Measurements from ENCODE around the gene PRX. TPM values are rescaled to one million over a fixed set of nuclear protein-coding genes. Genes with fewer than 3 reads are reported as not detected.
A peak's percentile ranks its signal among the peaks of the same experiment; 100 is the strongest.
"Not testable (repeated sequence)": the region's sequence is repeated elsewhere in the genome, so short reads cannot be mapped to it uniquely, and the experiment has no call there.

Gene PRX
- total RNA-seq, result 1 to 10 TPM; 1.4 to 1.6 TPM
- 0.29 TPM for polyA plus RNA-seq

- Histone ChIP-seq H3K4me1 (ENCODE audit: insufficient read depth, low read length) (no peaks in the 10 kb centered on the region), H3K4me3 (ENCODE audit: low read length) (no peak within 1 kb of the TSS), H3K27ac (ENCODE audit: low read depth, low read length) (no peak within 1 kb of the TSS), H3K9me3 (ENCODE audit: low read length) (no peaks in the 10 kb centered on the region), H3K27me3 (ENCODE audit: insufficient read depth, low read length, poor library complexity, severe bottlenecking) (no peaks in the 10 kb centered on the region), H3K36me3 (ENCODE audit: insufficient read depth, low read length) (no peaks in the 10 kb centered on the region)
- H3K27ac Mint-ChIP-seq, result peak within 1 kb of the TSS in 1 of 8 donors; percentile 29
- ChIA-PET POLR2A (no interaction called here), CTCF (interaction anchor here (1.2 to 1.3 kb wide), 2 partner anchors 11 to 52 kb away, joined by 3 read pairs; partner anchors contain the start of gene BLVRB)
- no peak for DNase-seq
- peaks cover 8 to 10% (median 9%) of the 10 kb centered on the region in 3 donors for H3K4me1 Mint-ChIP-seq
- H3K4me3 Mint-ChIP-seq, result peak within 1 kb of the TSS in 2 of 7 donors; percentile 47 to 48
- no peaks in the 10 kb centered on the region for H3K36me3 Mint-ChIP-seq
- H3K27me3 Mint-ChIP-seq, result peaks cover 0 to 3% of the 10 kb centered on the region in 2 donors
- no peaks in the 10 kb centered on the region for H3K9me3 Mint-ChIP-seq
Measured at GRCh38 chr19:40413291-40413845, at the start of gene PRX. TSS of gene PRX (minus strand) at chr19:40413378. CDS start at chr19:40407932, 5,446 bp downstream.

GRCh38 chr19:40461669-40462221 lies 48.6 kb upstream of the PRX start:
- H3K9me3 ChIP-seq (ENCODE audit: low read length), result no peaks in the 10 kb centered on the region
- no peak overlapping the region for H3K4me3 Mint-ChIP-seq
- CTCF ChIA-PET, result interaction anchor here (1.6 kb wide), 1 partner anchor 173 kb away, joined by 3 read pairs; no protein-coding TSS in a partner anchor
- H3K36me3 Mint-ChIP-seq, result peaks cover 0 to 4% (median 3%) of the 10 kb centered on the region in 3 donors
- H3K4me1 Mint-ChIP-seq, result peaks cover 22 to 25% (median 25%) of the 10 kb centered on the region in 3 donors
- H3K36me3 ChIP-seq (ENCODE audit: insufficient read depth, low read length), result no peaks in the 10 kb centered on the region
- peaks cover 22% of the 10 kb centered on the region for H3K4me1 ChIP-seq (ENCODE audit: insufficient read depth, low read length)
- no peak overlapping the region for H3K4me3 ChIP-seq (ENCODE audit: low read length)
- POLR2A ChIA-PET, result no interaction called here
- no peak for DNase-seq
- H3K27me3 Mint-ChIP-seq, result peaks cover 6% of the 10 kb centered on the region in 2 donors
- no peaks in the 10 kb centered on the region for H3K9me3 Mint-ChIP-seq
- peak overlapping the region in 1 of 8 donors; percentile 64 for H3K27ac Mint-ChIP-seq
- H3K27ac ChIP-seq (ENCODE audit: low read depth, low read length), result no peak overlapping the region
- H3K27me3 ChIP-seq (ENCODE audit: insufficient read depth, low read length, poor library complexity, severe bottlenecking), result no peaks in the 10 kb centered on the region

GRCh38 chr19:40460185-40460584 lies 47.0 kb upstream of the PRX start:
- peaks cover 9 to 10% (median 10%) of the 10 kb centered on the region in 3 donors for H3K4me1 Mint-ChIP-seq
- H3K27ac ChIP-seq (ENCODE audit: low read depth, low read length), result no peak overlapping the region
- no peaks in the 10 kb centered on the region for H3K36me3 ChIP-seq (ENCODE audit: insufficient read depth, low read length)
- no peak for DNase-seq
- H3K9me3 Mint-ChIP-seq, result no peaks in the 10 kb centered on the region
- no peaks in the 10 kb centered on the region for H3K27me3 Mint-ChIP-seq
- peaks cover 10% of the 10 kb centered on the region for H3K4me1 ChIP-seq (ENCODE audit: insufficient read depth, low read length)
- no peaks in the 10 kb centered on the region for H3K27me3 ChIP-seq (ENCODE audit: insufficient read depth, low read length, poor library complexity, severe bottlenecking)
- H3K4me3 ChIP-seq (ENCODE audit: low read length), result no peak overlapping the region
- ChIA-PET POLR2A (no interaction called here), CTCF (interaction anchor here (0.8 kb wide), 1 partner anchor 40 kb away, joined by 3 read pairs; no protein-coding TSS in a partner anchor)
- no peaks in the 10 kb centered on the region for H3K9me3 ChIP-seq (ENCODE audit: low read length)
- no peak overlapping the region for H3K27ac Mint-ChIP-seq
- peaks cover 0 to 3% (median 0%) of the 10 kb centered on the region in 3 donors for H3K36me3 Mint-ChIP-seq
- no peak overlapping the region for H3K4me3 Mint-ChIP-seq

- Mint-ChIP-seq H3K27me3 (no peaks in the 10 kb centered on the region), H3K4me1 (peaks cover 0 to 2% (median 0%) of the 10 kb centered on the region in 3 donors), H3K36me3 (peaks cover 0 to 4% (median 0%) of the 10 kb centered on the region in 3 donors), H3K9me3 (no peaks in the 10 kb centered on the region), H3K4me3 (no peak overlapping the region), H3K27ac (no peak overlapping the region)
- no peaks in the 10 kb centered on the region for H3K9me3 ChIP-seq (ENCODE audit: low read length)
- H3K27ac ChIP-seq (ENCODE audit: low read depth, low read length), result no peak overlapping the region
- H3K36me3 ChIP-seq (ENCODE audit: insufficient read depth, low read length), result no peaks in the 10 kb centered on the region
- H3K4me3 ChIP-seq (ENCODE audit: low read length), result no peak overlapping the region
- POLR2A ChIA-PET, result no interaction called here
- no peak for DNase-seq
- H3K4me1 ChIP-seq (ENCODE audit: insufficient read depth, low read length), result no peaks in the 10 kb centered on the region
- H3K27me3 ChIP-seq (ENCODE audit: insufficient read depth, low read length, poor library complexity, severe bottlenecking), result no peaks in the 10 kb centered on the region
- CTCF ChIA-PET, result no interaction called here
Measured at GRCh38 chr19:40458597-40458974, 45.4 kb upstream of the PRX start.

- CTCF ChIA-PET, result interaction anchor here (1.0 kb wide), 1 partner anchor 10 kb away, joined by 4 read pairs; no protein-coding TSS in a partner anchor
- Mint-ChIP-seq H3K36me3 (peaks cover 0 to 4% (median 0%) of the 10 kb centered on the region in 3 donors), H3K27me3 (no peaks in the 10 kb centered on the region), H3K27ac (no peak overlapping the region), H3K4me1 (peaks cover 0 to 2% (median 0%) of the 10 kb centered on the region in 3 donors), H3K4me3 (no peak overlapping the region), H3K9me3 (no peaks in the 10 kb centered on the region)
- H3K27ac ChIP-seq (ENCODE audit: low read depth, low read length), result no peak overlapping the region
- no peaks in the 10 kb centered on the region for H3K4me1 ChIP-seq (ENCODE audit: insufficient read depth, low read length)
- no peaks in the 10 kb centered on the region for H3K27me3 ChIP-seq (ENCODE audit: insufficient read depth, low read length, poor library complexity, severe bottlenecking)
- DNase-seq, result no peak
- no peaks in the 10 kb centered on the region for H3K36me3 ChIP-seq (ENCODE audit: insufficient read depth, low read length)
- no peak overlapping the region for H3K4me3 ChIP-seq (ENCODE audit: low read length)
- POLR2A ChIA-PET, result no interaction called here
- H3K9me3 ChIP-seq (ENCODE audit: low read length), result no peaks in the 10 kb centered on the region
Measured at GRCh38 chr19:40457953-40458596, 44.9 kb upstream of the PRX start.

GRCh38 chr19:40457048-40457447 lies 43.9 kb upstream of the PRX start:
- Mint-ChIP-seq H3K27me3 (no peaks in the 10 kb centered on the region), H3K4me3 (no peak overlapping the region), H3K9me3 (no peaks in the 10 kb centered on the region), H3K36me3 (peaks cover 0 to 4% (median 0%) of the 10 kb centered on the region in 3 donors), H3K27ac (peak overlapping the region in 1 of 8 donors; percentile 54), H3K4me1 (peaks cover 0 to 2% (median 0%) of the 10 kb centered on the region in 3 donors)
- ChIA-PET CTCF (interaction anchor here (1.0 to 1.1 kb wide), 2 partner anchors 11 to 153 kb away, joined by 3 to 4 read pairs; no protein-coding TSS in a partner anchor), POLR2A (no interaction called here)
- Histone ChIP-seq H3K36me3 (ENCODE audit: insufficient read depth, low read length) (no peaks in the 10 kb centered on the region), H3K27ac (ENCODE audit: low read depth, low read length) (no peak overlapping the region), H3K9me3 (ENCODE audit: low read length) (no peaks in the 10 kb centered on the region), H3K4me1 (ENCODE audit: insufficient read depth, low read length) (no peaks in the 10 kb centered on the region), H3K4me3 (ENCODE audit: low read length) (no peak overlapping the region), H3K27me3 (ENCODE audit: insufficient read depth, low read length, poor library complexity, severe bottlenecking) (no peaks in the 10 kb centered on the region)
- no peak for DNase-seq

GRCh38 chr19:40453943-40454342 lies 40.8 kb upstream of the PRX start:
- POLR2A ChIA-PET; H3K4me3 ChIP-seq (ENCODE audit: low read length); H3K4me1 ChIP-seq (ENCODE audit: insufficient read depth, low read length); H3K27ac Mint-ChIP-seq; H3K36me3 Mint-ChIP-seq; H3K4me1 Mint-ChIP-seq; H3K27me3 ChIP-seq (ENCODE audit: insufficient read depth, low read length, poor library complexity, severe bottlenecking); H3K9me3 Mint-ChIP-seq; H3K9me3 ChIP-seq (ENCODE audit: low read length); H3K27ac ChIP-seq (ENCODE audit: low read depth, low read length); H3K36me3 ChIP-seq (ENCODE audit: insufficient read depth, low read length); DNase-seq; H3K27me3 Mint-ChIP-seq: not testable (repeated sequence)
- CTCF ChIA-PET, result interaction anchor here (1.0 to 2.7 kb wide), 4 partner anchors 10 to 181 kb away, joined by 4 to 10 read pairs (median 6); partner anchors contain the start of gene BLVRB
- peak overlapping the region in 1 of 7 donors; percentile 18 for H3K4me3 Mint-ChIP-seq

GRCh38 chr19:40453151-40453735 lies 40.1 kb upstream of the PRX start:
- Histone ChIP-seq H3K36me3 (ENCODE audit: insufficient read depth, low read length) (no peaks in the 10 kb centered on the region), H3K27me3 (ENCODE audit: insufficient read depth, low read length, poor library complexity, severe bottlenecking) (no peaks in the 10 kb centered on the region), H3K4me1 (ENCODE audit: insufficient read depth, low read length) (no peaks in the 10 kb centered on the region), H3K9me3 (ENCODE audit: low read length) (no peaks in the 10 kb centered on the region), H3K4me3 (ENCODE audit: low read length) (no peak overlapping the region), H3K27ac (ENCODE audit: low read depth, low read length) (no peak overlapping the region)
- H3K4me1 Mint-ChIP-seq, result no peaks in the 10 kb centered on the region
- DNase-seq, result no peak
- CTCF ChIA-PET, result interaction anchor here (1.0 to 2.7 kb wide), 4 partner anchors 10 to 182 kb away, joined by 4 to 10 read pairs (median 6); partner anchors contain the start of gene BLVRB
- H3K9me3 Mint-ChIP-seq, result no peaks in the 10 kb centered on the region
- H3K27me3 Mint-ChIP-seq, result no peaks in the 10 kb centered on the region
- POLR2A ChIA-PET, result no interaction called here
- no peak overlapping the region for H3K27ac Mint-ChIP-seq
- no peak overlapping the region for H3K4me3 Mint-ChIP-seq
- peaks cover 0 to 6% (median 2%) of the 10 kb centered on the region in 3 donors for H3K36me3 Mint-ChIP-seq

Measured in CD8-positive, alpha-beta memory T cell (primary cell).